SK-N-SH treated with all-trans-retinoic acid at 6 μM for 48 hours (cell line): ENCODE data around the gene HAND2.

Experiments
- ARNTL ChIP-seq: fragments of 450-650 bp; formaldehyde crosslinking; IDR thresholded peaks from 2 replicates; pipeline ENCODE4 v1.5.0; 2020; ENCODE audit warnings: low read depth, mild to moderate bottlenecking, moderate library complexity, borderline replicate concordance
- PPARA ChIP-seq: fragments of 250-450 bp; sonication (Bioruptor Pico); IDR thresholded peaks from 2 replicates; pipeline ENCODE4 v1.5.0; 2020; ENCODE audit warnings: mild to moderate bottlenecking, borderline replicate concordance
- RARB ChIP-seq: fragments of 250-450 bp; sonication (Bioruptor Pico); IDR thresholded peaks from 2 replicates; pipeline ENCODE4 v1.8.0; 2021; ENCODE audit warnings: mild to moderate bottlenecking, moderate library complexity
- SNAI2 ChIP-seq: fragments of 250-450 bp; sonication (Bioruptor Pico); IDR thresholded peaks from 2 replicates; pipeline ENCODE4 v1.5.0; 2020; ENCODE audit warnings: mild to moderate bottlenecking, moderate library complexity
- TCF4 ChIP-seq: fragments of 250-450 bp; sonication (Bioruptor Pico); IDR thresholded peaks from 2 replicates; pipeline ENCODE4 v1.8.0; 2021; ENCODE audit warnings: mild to moderate bottlenecking, moderate library complexity, borderline replicate concordance
- TOX ChIP-seq: fragments of 250-450 bp; sonication (Bioruptor Pico); IDR thresholded peaks from 2 replicates; pipeline ENCODE4 v1.8.0; 2021; ENCODE audit warnings: mild to moderate bottlenecking, moderate library complexity, borderline replicate concordance
- ZC3H10 ChIP-seq: fragments of 250-450 bp; sonication (Bioruptor Pico); IDR thresholded peaks from 2 replicates; pipeline ENCODE4 v1.5.1; 2021; ENCODE audit warnings: mild to moderate bottlenecking, moderate library complexity
- ZFP3 ChIP-seq: fragments of 250-450 bp; sonication (Bioruptor Pico); IDR thresholded peaks from 2 replicates; pipeline ENCODE4 v1.5.0; 2020; ENCODE audit warnings: mild to moderate bottlenecking, moderate library complexity
- ZFP30 ChIP-seq: fragments of 450-650 bp; formaldehyde crosslinking; IDR thresholded peaks from 2 replicates; pipeline ENCODE4 v1.5.0; 2022; ENCODE audit warnings: mild to moderate bottlenecking, moderate library complexity
- ZNF565 ChIP-seq: fragments of 450-650 bp; formaldehyde crosslinking; conservative IDR thresholded peaks from 2 replicates; pipeline ENCODE4 v1.5.0; 2020; ENCODE audit warnings: low read depth, mild to moderate bottlenecking, moderate library complexity
- ZNF70 ChIP-seq: fragments of 450-650 bp; formaldehyde crosslinking; IDR thresholded peaks from 2 replicates; pipeline ENCODE4 v1.5.0; 2020; ENCODE audit warnings: mild to moderate bottlenecking, moderate library complexity
- TF ChIP-seq, protein P1 (sequence below): fragments of 250-450 bp; sonication (Bioruptor Pico); IDR thresholded peaks from 2 replicates; pipeline ENCODE4 v1.8.0; 2020; ENCODE audit warnings: mild to moderate bottlenecking, moderate library complexity, borderline replicate concordance
- TF ChIP-seq, protein P2 (sequence below): fragments of 250-450 bp; sonication (Bioruptor Pico); IDR thresholded peaks from 2 replicates; pipeline ENCODE4 v1.8.0; 2021; ENCODE audit warnings: low read depth, mild to moderate bottlenecking, moderate library complexity, borderline replicate concordance
- TF ChIP-seq, protein P3 (sequence below): fragments of 250-450 bp; sonication (Bioruptor Pico); IDR thresholded peaks from 2 replicates; pipeline ENCODE4 v1.5.1; 2021; ENCODE audit warnings: mild to moderate bottlenecking, moderate library complexity

DNA sequence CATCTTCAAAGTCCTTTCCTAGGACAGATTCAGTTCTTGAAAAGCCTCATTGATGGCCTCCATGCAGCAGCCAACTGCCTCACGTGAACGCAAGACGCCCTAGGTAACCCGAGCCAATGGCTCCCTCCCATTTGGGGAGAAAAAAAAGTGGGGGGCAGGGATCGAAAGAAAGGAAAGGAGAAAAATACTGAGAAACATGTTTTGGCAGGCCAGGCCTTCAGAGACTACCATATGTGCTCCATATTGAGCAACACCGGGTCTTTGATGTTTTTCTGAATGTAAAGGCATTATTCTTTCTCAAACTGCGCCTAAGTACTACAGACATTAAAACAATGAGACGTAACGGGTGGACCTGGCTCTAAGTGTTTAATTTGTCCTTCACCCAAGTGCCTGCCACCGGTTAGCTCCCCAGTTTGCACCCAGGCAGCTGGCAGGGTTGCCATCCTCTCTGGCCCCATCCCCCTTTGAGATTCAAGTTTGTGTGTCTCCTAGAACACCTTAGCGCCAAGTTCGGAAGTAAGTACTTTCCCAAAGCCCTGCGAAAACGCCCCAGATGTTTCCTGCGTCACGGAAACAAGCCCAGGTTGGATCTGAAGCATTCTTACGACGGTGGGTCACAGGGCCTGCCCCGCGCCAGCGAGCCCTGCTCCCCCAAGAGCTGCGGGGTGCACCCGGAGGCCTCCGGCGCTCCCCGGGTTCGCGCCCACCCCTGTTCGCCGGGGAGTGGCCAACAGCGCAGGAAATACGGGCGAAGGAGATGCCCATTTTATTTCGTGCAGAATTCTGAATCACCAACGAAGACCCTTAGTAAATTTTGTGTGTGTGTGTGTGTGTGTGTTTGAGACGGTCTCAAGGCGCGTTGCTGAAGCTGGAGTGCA is 30.1 kb downstream of the HAND2 start:
- TF ChIP-seq PPARA (no peak), TCF4 (CRISPR knock-in tag) (no peak), ZFP30 (CRISPR knock-in tag) (no peak), ARNTL (CRISPR knock-in tag) (no peak), RARB (CRISPR knock-in tag) (no peak), SNAI2 (CRISPR knock-in tag) (no peak), ZNF70 (CRISPR knock-in tag) (no peak), ZNF565 (no peak), ZFP3 (CRISPR knock-in tag) (no peak), ZC3H10 (CRISPR knock-in tag) (no peak), TOX (CRISPR knock-in tag) (no peak)
- TF ChIP-seq, protein P1, sequence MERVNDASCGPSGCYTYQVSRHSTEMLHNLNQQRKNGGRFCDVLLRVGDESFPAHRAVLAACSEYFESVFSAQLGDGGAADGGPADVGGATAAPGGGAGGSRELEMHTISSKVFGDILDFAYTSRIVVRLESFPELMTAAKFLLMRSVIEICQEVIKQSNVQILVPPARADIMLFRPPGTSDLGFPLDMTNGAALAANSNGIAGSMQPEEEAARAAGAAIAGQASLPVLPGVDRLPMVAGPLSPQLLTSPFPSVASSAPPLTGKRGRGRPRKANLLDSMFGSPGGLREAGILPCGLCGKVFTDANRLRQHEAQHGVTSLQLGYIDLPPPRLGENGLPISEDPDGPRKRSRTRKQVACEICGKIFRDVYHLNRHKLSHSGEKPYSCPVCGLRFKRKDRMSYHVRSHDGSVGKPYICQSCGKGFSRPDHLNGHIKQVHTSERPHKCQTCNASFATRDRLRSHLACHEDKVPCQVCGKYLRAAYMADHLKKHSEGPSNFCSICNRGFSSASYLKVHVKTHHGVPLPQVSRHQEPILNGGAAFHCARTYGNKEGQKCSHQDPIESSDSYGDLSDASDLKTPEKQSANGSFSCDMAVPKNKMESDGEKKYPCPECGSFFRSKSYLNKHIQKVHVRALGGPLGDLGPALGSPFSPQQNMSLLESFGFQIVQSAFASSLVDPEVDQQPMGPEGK = no peak
- TF ChIP-seq, protein P2, sequence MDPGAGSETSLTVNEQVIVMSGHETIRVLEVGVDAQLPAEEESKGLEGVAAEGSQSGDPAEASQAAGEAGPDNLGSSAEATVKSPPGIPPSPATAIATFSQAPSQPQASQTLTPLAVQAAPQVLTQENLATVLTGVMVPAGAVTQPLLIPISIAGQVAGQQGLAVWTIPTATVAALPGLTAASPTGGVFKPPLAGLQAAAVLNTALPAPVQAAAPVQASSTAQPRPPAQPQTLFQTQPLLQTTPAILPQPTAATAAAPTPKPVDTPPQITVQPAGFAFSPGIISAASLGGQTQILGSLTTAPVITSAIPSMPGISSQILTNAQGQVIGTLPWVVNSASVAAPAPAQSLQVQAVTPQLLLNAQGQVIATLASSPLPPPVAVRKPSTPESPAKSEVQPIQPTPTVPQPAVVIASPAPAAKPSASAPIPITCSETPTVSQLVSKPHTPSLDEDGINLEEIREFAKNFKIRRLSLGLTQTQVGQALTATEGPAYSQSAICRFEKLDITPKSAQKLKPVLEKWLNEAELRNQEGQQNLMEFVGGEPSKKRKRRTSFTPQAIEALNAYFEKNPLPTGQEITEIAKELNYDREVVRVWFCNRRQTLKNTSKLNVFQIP (CRISPR knock-in tag) = no peak
- TF ChIP-seq, protein P3, sequence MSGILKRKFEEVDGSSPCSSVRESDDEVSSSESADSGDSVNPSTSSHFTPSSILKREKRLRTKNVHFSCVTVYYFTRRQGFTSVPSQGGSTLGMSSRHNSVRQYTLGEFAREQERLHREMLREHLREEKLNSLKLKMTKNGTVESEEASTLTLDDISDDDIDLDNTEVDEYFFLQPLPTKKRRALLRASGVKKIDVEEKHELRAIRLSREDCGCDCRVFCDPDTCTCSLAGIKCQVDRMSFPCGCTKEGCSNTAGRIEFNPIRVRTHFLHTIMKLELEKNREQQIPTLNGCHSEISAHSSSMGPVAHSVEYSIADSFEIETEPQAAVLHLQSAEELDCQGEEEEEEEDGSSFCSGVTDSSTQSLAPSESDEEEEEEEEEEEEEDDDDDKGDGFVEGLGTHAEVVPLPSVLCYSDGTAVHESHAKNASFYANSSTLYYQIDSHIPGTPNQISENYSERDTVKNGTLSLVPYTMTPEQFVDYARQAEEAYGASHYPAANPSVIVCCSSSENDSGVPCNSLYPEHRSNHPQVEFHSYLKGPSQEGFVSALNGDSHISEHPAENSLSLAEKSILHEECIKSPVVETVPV = no peak
